Myocyte (in vitro differentiated cells): ENCODE results near the gene CYTH1. TPM values are rescaled to one million over a fixed set of nuclear protein-coding genes. Genes with fewer than 3 reads are reported as not detected.
A peak's percentile ranks its signal among the peaks of the same experiment; 100 is the strongest.
"Not testable (repeated sequence)": the region's sequence is repeated elsewhere in the genome, so short reads cannot be mapped to it uniquely, and the experiment has no call there.

Source experiments
- DNase-seq: peaks from one replicate; pipeline ENCODE4 v3.0.0-alpha.2; 2012; ENCODE audit warnings: low read depth
- total RNA-seq: library from RNA; depleted of rRNA; stranded (reverse); fragments of >200 nt; gene quantifications from 2 replicates; pipeline ENCODE4 v1.2.3, GENCODE V29; 2014

CYTH1 gene
- total RNA-seq, 1 donor from 2014 or later: 43.0 TPM

DNA sequence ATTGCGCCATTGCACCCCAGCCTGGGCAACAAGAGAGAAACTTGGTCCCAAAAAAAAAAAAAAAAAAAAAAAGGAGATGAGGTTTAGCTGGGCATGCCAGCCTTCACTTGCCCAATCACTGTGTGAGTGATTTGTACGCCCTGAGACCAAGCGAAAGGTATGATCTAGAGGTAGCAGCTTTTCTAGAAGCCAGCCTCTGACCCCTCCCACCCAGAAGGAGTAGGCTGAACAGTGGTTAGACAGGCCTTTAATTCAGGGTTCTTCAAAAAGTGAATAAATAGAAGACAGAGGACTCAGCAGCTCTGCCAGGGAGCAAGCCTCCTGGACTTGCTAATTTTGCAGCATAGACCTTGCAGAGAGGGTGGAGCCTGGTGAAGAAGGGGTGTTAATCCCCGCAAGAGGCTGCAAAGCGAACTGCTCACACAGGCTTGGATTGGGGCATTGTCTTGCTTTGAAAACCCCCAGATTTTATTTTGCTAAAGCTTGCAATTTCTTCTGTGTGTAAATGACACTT, 7.1 kb upstream of the CYTH1 start:
- no peak for DNase-seq

DNA sequence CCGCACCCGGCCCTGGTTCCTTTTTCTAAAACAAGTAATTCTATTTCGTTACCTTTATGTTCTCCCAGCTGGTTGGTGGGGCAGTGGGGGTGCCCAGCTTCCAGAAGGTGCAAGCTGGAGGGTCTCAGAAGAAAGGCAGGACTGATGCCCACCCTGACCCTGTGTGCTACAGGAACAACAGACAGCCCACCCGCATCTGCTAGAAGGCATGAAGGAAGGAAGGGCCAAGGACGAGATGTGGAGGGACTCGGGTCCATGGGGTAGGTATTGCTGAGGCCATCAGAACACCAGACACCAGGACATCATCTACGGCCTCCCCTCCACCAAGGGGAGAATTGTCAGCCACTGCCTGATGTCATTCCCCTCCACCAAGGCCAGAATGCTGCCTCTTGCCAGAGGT, 6.4 kb upstream of the CYTH1 start:
- no peak for DNase-seq

DNA sequence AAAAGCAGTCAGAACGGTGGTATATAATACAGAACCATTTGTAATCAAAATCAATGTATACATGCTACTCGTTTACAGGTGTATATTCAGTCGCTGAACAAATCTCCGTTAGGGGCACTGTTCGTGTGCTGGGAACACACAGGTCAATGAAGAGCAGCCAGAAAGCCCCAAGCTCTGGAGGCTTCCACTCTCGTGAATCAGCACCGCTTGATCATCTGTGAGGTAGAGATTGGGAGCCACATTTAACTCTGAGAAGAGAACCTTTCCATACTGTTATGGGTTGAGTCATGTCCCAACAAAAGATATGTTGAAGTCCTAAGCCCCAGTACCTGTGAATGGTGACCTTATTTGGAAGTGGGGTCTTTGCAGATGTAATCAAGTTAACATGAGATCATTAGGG, 5.4 kb upstream of the CYTH1 start:
- DNase-seq: no peak

DNA sequence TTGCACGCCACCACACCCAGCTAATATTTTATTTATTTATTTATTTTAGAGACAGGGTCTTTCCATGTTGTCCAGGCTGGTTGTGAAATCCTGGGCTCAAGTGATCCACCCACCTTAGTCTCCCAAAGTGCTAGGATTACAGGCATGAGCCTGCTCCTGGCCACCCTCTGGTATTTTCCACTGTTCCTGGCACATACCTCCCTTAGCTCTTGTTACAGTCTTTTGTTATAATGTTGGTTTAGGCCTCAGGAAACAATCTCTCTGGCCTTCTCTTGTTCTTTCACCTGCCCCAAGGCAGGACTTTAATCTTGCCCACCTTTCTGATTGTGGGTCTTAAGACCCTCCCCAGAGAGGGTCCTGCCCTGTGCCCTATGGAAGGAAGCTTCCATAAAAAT, 3.6 kb upstream of the CYTH1 start:
- DNase-seq: no peak

DNA sequence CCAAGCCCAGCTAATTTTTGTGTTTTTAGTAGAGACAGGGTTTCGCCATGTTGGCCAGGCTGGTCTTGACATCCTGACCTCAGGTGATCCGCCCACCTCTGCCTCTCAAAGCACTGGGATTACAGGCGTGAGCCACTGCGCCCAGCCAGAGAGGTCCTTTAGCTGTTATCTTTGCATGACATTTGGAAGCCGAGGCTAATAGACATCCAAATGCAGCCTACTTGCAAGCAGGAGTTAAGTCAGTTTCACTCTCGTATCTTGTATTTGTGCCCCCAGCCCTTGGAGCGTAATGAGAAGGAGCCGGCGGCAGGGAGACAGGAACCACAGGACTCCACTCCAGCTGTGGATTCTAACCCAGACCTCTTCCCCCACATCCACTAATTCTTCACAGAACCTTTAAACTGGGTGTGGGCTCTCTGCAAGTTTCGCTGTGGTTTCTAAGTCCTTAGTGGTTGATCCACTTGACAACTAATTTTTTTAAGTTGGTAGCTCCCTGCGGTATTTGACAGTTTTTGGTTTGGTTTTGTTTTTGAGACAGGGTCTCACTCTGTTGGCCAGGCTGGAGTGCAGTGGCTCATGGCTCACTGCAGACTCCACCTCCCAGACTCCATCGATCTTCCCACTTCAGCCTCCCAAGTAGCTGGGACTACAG, 3.1 kb upstream of the CYTH1 start:
- DNase-seq: no peak

DNA sequence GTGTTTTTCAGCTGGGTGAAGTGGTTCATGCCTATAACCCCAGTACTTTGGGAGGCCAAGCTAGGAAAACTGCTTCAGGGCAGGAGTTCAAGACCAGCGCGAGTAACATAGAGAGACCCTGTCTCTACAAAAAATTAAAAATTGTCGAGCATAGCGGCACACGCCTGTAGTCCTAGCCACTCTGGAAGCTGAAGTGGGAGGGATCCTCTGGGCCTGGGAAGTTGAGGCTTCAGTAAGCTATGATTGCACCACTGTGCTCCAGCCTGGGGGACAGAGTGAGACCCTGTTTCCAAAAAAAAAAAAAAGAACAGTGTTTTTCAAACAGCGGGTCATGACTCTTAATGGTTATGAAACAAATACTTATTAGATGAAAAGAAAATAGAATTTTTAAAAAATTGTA, 2.3 kb upstream of the CYTH1 start:
- DNase-seq: no peak

DNA sequence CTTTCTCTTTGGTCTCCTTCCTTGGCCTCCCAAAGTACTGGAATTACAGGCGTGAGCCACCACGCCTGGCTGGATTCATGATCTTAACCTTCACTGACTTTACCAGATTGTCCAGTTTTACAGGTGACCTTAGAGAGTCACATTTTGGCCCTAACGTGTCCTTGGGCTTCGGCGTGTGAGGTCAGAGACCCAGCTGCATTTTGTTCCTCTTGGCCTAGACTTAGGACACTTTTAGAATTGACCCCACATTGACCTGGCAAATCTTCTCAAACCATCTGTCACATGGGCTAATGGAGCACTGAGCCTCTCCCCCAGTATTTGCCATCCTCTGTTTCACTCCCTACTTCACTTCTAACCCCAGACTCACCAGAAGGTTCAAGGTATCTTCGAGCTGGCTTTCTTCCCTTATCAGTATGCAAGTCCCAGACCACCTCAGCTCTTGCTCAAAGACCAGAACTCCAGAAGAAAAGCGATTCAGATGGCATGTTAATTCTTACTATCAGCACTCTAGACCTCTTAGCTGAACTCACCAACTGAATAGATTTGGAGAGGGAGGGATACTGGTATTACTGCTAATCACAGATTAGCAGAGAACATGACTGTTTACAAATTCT, 1.7 kb upstream of the CYTH1 start:
- DNase-seq: no peak

DNA sequence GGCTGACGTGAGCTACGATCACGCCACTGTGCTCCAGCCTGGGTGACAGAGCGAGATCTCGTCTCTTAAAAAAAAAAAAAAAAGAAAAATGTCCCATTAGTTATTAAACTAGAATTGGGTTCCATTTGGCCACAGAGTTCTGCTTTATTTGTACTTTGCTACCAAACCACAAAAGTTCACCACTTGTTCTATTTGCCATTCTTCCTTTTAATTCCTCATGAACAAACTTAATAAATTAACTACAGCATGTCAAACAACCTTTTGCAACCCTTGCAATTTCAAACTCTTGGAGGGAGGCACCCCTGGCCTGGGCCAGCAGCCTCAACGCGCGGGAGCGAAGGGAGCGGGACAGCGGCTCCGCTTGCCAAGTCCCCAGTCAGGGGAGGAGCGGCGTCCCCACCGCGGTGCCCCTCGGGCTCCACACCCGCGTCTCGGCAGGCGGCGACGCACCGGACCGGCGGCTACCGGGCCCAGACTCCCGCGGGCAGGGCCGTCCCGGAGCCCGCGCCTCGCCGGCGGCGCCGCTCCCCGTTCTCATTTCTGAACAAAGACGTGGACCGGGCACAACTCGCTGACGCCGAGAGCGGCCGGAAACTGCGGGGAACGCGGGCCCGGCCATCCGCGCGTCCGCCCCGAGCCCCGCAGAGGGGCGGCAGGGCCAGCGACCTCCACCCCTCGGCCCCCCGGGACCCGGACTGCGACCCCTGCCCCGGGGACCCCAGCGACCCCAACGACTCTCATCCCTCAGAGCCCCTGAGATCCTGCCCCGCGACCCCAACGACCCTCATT, 775 bp downstream of the CYTH1 start:
- DNase-seq: peak; percentile 46

DNA sequence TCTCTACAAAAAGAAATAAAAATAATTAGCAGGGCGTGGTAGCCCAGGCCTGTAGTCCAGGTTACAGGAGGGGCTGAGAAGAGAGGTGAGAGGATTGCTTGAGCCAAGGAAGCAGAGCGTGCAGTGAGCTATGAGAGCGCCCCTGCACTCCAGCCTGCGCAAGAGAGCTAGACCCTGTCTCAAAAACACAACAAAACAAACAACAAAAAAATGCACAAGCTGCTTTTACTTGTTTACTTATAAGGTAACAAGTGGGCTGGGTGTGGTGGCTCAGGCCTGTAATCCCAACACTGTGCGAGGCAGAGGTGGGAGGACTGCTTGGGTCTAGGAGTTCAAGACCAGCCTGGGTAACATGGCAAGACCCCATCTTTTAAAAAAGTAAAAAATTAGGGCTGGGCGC, 1.7 kb downstream of the CYTH1 start:
- no peak for DNase-seq

DNA sequence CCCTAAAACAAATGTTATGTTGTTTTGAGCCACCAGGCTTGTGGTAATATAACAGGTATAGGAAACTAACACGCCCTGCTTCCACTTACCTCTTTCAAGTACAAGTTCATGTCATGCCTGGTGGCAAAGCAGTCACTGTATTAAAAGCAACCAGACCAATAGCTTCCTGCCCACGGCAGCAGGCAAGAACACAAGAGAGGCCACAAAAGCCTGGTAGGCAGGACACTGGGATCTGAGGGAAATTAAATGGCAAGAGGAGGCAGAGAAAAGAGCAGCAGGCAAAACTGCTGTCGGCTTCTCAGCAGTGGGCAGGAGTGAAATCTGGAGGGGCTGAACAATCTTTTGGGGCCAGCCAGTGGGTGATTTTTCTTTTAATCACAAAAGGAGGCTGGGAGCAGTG, 2.2 kb downstream of the CYTH1 start:
- DNase-seq: peak; percentile 51

DNA sequence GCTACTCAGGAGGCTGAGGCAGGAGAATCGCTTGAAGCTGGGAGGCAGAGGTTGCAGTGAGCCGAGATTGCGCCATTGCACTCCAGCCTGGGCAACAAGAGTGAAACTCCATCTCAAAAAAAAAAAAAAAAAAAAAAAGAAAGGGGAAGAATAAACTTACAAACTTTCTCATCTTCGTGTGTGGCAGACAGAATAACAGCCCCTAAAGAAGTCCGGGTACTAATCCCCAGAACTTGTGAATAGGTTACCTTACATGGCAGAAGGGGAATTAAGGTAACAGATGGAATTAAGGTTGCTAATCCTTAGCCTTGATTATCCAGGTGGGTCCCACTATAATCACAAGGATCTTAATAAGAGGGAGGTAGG, 2.8 kb downstream of the CYTH1 start:
- DNase-seq: not testable (repeated sequence)

DNA sequence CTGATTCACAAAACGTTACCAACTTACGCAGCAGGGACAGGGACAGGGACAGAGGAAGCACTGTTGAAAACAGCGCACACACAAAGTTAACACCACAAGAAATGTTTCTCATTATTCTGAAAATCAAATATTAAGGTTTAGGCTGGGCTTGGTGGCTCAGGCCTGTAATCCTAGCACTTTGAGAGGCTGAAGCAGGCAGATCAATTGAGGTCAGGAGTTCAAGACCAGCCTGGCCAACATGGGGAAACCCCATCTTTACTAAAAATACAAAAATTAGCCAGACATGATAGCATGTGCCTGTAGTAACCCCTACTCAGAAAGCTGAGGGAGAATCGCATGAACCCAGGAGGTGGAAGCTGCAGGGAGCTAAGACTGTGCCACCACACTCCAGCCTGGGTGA, 4.2 kb downstream of the CYTH1 start:
- no peak for DNase-seq

DNA sequence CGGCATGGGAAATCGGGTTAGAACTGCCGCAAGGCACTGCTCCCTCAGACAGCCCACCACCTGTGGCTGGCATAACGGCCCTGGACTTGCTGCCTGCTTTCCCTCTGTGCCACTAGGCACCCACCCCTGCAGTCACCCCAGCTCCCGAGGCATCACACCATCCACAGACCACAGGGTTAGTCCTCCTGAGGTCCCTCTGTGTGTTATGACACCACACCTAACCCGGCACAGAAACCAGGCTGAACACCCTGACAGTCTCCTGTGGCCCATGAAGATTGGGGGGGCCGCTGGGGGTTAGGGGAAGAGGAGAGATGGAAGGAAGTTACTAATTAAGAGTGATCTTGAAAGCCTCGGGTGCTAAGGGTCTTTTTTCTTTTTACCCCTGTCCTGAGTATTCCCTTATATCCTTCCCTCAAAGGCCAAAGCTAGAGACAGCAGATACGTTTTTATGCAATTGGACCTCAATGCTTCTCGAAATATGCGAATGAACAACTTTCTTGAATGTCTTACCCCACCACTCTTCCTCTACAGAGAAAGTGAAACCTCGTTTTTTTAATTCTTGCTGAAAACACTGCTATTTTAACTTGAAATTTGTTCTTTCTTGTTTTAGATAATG, 7.0 kb downstream of the CYTH1 start:
- no peak for DNase-seq

DNA sequence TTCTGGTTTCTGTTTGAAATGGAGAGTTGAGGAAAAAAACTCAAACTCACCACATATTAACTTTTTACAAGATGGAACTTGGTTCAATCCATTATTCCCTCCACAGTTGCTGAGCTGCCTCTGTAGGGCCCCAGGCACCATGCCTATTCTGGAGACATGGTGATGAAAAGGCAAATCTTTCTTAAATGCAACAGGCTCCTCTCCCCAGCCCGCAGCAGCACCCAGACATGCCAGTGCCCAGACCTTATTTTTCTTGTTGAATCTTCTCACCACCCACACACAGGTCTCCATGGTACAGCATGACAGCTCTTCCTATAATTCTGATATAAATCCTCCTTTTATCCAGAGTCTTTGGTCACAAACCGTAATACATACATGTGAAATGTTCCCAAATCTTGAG, 7.6 kb downstream of the CYTH1 start:
- DNase-seq: no peak

DNA sequence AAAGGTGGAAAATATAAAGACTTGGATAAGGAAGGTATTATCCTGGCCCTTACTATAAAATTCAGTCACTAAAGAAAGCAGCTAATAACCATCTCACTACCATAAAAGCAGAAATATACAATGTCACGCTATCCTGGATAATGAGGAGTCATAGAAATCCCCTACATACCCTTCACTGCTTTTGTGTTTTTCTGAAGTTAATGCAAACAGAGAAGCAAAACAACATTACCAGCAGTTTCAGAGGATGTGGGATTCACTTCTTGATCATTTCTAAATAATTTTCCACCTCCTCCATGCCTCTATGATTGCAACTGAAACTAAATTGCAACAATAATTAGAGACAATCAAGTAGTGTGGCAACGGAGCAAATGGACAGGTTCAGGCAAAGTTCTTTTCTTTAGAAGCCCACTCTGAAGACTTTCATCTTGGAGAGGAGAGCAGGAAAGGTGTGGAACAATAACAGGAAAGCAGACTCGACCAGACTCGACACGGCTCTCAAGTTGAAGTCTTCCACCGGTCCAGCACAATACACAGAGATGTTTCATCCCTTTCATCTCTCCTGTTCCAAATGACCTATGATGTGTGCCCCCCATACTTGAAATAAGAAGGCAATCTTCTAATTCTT, 10.2 kb downstream of the CYTH1 start:
- no peak for DNase-seq

DNA sequence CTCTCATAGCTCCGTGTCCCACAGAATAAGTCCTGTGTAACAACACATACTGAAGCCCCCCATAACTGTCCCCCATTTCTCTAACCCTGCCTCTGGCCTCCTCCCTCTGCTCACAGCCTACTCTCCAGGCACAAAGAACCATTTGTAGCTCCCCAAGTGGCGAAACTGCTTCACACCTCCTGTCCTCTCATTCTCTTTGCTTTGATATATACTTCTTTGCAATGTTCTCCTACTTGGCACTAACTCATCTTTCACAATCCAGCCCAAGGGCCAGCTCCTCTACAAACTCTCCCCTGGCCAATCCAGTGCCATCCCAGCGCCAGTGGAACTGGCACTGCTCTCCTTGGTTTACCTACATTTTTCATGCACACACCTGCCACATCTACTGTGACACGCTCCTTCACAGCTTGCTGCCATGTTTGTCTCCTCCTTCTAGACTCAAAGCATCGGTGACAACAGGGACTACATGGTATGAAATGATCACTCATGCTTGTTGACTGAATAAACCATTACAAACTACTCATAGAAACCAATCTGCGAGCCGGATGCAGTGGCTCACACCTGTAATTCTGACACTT, 12.8 kb downstream of the CYTH1 start:
- no peak for DNase-seq

DNA sequence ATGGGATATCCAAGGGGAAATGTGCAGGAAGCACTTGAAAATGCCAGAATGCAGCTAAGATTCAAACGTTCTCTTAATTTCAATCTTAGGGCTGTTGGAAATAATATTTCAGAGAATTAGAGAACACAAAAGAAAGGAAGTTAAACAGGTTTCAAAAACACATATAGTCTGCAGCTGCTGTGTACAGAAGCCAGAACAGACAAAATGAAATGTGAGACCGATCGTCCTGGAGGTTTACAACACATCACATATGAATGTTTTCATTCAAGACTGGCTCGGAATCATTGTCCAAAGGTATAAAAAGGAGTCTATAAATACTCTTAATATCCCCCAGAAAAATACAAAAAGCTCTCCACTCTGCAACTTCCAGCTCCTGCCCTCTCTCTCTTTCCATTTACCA, 14.3 kb downstream of the CYTH1 start:
- peak; percentile 53 for DNase-seq

DNA sequence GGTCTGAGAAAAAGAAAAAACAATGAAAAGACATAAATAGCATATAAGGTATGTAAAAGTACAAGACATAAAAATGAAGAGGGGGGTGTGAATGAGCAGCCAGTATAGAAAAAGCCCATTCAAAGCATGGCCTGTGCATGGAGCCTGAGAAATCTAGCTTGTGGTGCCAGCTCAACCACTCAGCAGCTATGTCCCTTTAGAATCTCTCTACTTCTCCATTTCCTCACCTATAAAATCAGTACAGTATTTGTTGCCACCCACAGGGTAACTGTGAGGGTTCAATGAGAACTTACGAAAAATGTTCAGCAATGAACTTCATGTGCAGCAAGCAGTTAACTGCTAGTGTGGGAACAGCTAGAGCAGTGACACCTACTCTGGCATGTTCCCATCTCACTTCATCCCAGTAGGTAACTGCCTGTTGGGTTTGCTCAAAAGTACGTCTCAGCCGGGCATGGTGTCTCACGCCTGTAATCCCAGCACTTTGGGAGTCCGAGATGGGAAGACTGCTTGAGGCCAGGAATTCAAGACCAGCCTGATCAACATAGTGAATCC, 15.3 kb downstream of the CYTH1 start:
- no peak for DNase-seq

DNA sequence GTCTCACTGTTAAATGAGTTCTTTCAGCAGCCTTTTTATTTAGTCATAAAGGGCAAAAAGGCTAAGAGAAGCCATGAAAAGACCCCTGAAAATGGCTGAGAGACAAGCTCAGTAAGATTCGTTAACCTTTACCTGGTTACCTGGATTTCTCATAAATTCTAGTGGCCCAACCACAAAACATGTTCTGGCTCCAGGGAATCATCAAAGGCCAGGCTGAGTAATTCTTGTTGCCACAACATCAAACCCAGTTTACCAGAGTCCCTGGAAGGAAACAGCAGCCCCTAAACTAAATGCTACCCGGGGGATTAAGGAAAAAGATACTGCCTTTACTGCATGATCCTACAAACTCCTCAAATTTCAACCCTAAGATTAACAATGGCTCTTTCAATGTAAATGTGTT, 15.8 kb downstream of the CYTH1 start:
- no peak for DNase-seq

DNA sequence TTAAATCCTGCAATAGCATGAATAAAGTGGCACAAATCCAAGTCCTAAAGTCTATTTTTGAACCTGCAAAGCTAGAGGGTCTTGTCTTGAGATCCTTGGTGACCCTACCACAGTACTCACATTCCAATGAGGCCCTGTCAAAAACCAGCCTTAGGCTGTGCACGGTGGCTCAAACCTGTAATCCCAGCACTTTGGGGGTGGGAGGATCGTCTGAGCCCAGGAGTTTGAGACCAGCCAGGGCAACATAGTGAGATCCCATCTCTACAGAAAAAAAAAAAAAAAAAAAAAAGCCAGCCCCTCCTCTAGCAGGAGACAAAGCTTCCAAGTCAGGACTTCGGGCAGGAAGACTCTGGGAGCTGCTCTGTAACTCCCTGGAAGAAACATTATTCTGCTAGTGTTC, 16.3 kb downstream of the CYTH1 start:
- DNase-seq: no peak

DNA sequence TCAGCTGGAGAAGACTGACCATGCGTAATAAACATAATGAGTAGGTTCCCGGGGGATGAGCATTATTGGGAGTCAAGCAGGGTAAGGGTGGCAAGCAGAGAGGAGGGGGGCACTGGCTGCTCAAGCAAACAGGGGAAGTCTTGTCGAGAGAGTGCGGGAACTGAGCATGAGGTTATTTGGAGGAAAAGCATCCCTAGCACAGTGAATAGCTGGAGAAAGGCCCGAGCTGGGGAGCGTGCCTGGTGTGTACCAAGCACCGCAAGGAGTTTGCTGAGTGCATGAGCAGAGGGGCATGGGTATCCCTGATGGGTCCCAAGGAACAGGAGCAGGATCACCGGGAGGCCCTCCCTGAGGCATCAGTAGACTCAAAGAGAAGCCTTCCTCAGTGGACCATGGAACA, 17.2 kb downstream of the CYTH1 start:
- no peak for DNase-seq
